ENCODE measurements around the gene GTF2IRD1. TPM values are rescaled to one million over a fixed set of nuclear protein-coding genes. Genes with fewer than 3 reads are reported as not detected.

GTF2IRD1 gene
- total and polyA plus RNA-seq, 2 of the 13 experiments (the other 11 are each of a cell fraction or from before 2014, with no cell fraction given) = 16.5 to 26.7 TPM

DNA sequence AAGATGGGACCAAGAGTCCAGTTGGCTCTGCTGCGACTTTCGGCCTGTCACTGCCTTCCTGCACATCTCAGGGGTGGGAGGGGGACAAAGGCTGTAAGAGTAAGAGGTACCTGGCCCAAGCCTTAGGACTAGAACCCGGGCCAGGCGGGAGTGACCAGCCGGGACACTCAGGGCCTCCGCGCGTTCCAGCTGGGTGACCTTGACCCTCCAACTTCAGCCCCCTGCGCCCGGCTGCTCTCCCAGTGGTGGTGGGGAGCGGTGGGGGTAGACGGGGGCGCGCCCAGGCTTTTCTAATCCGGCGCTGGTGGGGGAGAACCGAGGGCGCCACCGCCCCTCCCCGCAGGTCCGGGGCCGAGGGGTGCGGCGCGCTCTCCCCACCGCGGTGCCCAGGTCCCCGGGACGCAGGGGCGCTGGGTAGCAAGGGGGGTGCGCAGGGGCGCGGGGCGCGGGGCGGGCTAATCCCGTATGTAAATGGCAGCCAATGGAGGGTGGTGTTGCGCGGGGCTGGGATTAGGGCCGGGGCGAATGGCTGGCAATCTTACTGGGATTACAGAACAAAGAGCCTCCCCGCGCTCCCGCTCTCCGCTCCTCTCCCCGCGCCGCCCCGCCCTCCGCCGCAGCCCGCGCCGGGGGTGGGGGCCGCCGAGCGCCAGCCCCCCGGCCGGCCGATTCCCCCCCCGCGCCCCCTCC is at the start of gene GTF2IRD1 (continued):
- no peak for TF ChIP-seq SP140L (CRISPR knock-in tag; IDR thresholded peaks at IDR 0.05; ENCODE audit: borderline replicate concordance)
- TF ChIP-seq ZBTB42 (CRISPR knock-in tag; IDR thresholded peaks at IDR 0.05) = no peak
- TF ChIP-seq MTF1 (CRISPR knock-in tag; IDR thresholded peaks at IDR 0.05) = no peak
- TF ChIP-seq, protein P1, sequence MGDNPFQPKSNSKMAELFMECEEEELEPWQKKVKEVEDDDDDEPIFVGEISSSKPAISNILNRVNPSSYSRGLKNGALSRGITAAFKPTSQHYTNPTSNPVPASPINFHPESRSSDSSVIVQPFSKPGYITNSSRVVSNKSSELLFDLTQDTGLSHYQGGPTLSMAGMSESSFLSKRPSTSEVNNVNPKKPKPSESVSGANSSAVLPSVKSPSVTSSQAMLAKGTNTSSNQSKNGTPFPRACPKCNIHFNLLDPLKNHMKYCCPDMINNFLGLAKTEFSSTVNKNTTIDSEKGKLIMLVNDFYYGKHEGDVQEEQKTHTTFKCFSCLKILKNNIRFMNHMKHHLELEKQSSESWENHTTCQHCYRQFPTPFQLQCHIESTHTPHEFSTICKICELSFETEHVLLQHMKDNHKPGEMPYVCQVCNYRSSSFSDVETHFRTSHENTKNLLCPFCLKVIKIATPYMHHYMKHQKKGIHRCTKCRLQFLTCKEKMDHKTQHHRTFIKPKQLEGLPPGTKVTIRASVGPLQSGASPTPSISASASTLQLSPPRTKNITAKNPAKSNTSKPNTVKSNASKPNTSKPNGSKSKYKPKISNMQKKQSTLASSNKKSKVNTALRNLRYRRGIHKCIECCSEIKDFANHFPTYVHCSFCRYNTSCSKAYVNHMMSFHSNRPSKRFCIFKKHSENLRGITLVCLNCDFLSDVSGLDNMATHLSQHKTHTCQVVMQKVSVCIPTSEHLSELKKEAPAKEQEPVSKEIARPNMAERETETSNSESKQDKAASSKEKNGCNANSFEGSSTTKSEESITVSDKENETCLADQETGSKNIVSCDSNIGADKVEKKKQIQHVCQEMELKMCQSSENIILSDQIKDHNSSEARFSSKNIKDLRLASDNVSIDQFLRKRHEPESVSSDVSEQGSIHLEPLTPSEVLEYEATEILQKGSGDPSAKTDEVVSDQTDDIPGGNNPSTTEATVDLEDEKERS (CRISPR knock-in tag; IDR thresholded peaks at IDR 0.05) = no peak
- peak; percentile 45; the same call in 1 of the 2 replicates for TF ChIP-seq ZNF788 (CRISPR knock-in tag; IDR thresholded peaks at IDR 0.05; ENCODE audit: borderline replicate concordance)
- no peak for TF ChIP-seq RNF2 (conservative IDR thresholded peaks at IDR 0.05; ENCODE audit: low read depth)
- TF ChIP-seq, protein P2, sequence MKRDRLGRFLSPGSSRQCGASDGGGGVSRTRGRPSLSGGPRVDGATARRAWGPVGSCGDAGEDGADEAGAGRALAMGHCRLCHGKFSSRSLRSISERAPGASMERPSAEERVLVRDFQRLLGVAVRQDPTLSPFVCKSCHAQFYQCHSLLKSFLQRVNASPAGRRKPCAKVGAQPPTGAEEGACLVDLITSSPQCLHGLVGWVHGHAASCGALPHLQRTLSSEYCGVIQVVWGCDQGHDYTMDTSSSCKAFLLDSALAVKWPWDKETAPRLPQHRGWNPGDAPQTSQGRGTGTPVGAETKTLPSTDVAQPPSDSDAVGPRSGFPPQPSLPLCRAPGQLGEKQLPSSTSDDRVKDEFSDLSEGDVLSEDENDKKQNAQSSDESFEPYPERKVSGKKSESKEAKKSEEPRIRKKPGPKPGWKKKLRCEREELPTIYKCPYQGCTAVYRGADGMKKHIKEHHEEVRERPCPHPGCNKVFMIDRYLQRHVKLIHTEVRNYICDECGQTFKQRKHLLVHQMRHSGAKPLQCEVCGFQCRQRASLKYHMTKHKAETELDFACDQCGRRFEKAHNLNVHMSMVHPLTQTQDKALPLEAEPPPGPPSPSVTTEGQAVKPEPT (CRISPR knock-in tag; IDR thresholded peaks at IDR 0.05; ENCODE audit: low read depth) = no peak
- TF ChIP-seq HOXA3 (CRISPR knock-in tag; IDR thresholded peaks at IDR 0.05) = no peak
- 0 out of 2 replicates have a peak, but pooled peaks have one; percentile 10 for TF ChIP-seq KDM5A (IDR thresholded peaks at IDR 0.05; ENCODE audit: borderline replicate concordance, low read length)
- TF ChIP-seq, protein P3, sequence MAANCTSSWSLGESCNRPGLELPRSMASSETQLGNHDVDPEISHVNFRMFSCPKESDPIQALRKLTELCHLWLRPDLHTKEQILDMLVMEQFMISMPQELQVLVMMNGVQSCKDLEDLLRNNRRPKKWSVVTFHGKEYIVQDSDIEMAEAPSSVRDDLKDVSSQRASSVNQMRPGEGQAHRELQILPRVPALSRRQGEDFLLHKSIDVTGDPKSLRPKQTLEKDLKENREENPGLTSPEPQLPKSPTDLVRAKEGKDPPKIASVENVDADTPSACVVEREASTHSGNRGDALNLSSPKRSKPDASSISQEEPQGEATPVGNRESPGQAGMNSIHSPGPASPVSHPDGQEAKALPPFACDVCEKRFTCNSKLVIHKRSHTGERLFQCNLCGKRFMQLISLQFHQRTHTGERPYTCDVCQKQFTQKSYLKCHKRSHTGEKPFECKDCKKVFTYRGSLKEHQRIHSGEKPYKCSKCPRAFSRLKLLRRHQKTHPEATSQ (CRISPR knock-in tag; IDR thresholded peaks at IDR 0.05; ENCODE audit: borderline replicate concordance) = peak; percentile 47; the same call in 1 of the 2 replicates
- TF ChIP-seq CEBPB (IDR thresholded peaks at IDR 0.05; ENCODE audit: borderline replicate concordance, low read depth, low read length) = no peak
- peak; percentile 37; the same call in 1 of the 2 replicates for TF ChIP-seq GABPB1 (CRISPR knock-in tag; IDR thresholded peaks at IDR 0.05)
- TF ChIP-seq, protein P4, sequence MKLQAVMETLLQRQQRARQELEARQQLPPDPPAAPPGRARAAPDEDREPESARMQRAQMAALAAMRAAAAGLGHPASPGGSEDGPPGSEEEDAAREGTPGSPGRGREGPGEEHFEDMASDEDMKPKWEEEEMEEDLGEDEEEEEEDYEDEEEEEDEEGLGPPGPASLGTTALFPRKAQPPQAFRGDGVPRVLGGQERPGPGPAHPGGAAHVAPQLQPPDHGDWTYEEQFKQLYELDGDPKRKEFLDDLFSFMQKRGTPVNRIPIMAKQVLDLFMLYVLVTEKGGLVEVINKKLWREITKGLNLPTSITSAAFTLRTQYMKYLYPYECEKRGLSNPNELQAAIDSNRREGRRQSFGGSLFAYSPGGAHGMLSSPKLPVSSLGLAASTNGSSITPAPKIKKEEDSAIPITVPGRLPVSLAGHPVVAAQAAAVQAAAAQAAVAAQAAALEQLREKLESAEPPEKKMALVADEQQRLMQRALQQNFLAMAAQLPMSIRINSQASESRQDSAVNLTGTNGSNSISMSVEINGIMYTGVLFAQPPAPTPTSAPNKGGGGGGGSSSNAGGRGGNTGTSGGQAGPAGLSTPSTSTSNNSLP (IDR thresholded peaks at IDR 0.05; ENCODE audit: low read depth, low read length) = no peak
- TF ChIP-seq, protein P5, sequence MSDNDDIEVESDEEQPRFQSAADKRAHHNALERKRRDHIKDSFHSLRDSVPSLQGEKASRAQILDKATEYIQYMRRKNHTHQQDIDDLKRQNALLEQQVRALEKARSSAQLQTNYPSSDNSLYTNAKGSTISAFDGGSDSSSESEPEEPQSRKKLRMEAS (IDR thresholded peaks at IDR 0.05) = peak; percentile 68; the same call in 1 of the 2 replicates
- no peak for TF ChIP-seq ZNF839 (CRISPR knock-in tag; IDR thresholded peaks at IDR 0.05; ENCODE audit: borderline replicate concordance)
- no peak for TF ChIP-seq HDAC2 (CRISPR knock-in tag; IDR thresholded peaks at IDR 0.05)
- TF ChIP-seq ZNF746 (CRISPR knock-in tag; IDR thresholded peaks at IDR 0.05) = 0 out of 2 replicates have a peak, but pooled peaks have one; percentile 11
- peak; percentile 18 for TF ChIP-seq YY1 (IDR thresholded peaks at IDR 0.05; ENCODE audit: insufficient read depth, insufficient replicate concordance, low read depth, low read length)
- TF ChIP-seq SNAI1 (CRISPR knock-in tag; IDR thresholded peaks at IDR 0.05; ENCODE audit: borderline replicate concordance) = no peak
